Heart left ventricle (tissue), 13 donors: ENCODE measurements around the gene GAS5.

Experiments
- CTCF ChIP-seq, 12 donors: fragments of 200-600 bp; sonication (generic) in 4 of 12; IDR thresholded peaks; one replicate each; pipeline versions ENCODE4 v1.5.0 to v1.8.0; 2018 to 2022; ENCODE audit warnings: antibody characterized with exemption in 12 of 12, mild to moderate bottlenecking in 5 of 12
- POLR2A ChIP-seq, 2 donors: fragments of 450-650 bp; IDR thresholded peaks; one replicate each; pipeline ENCODE4 v1.6.1; 2017; ENCODE audit warnings: antibody characterized with exemption in 2 of 2, mild to moderate bottlenecking in 2 of 2, moderate library complexity in 2 of 2
- donor health status: ischemic (EF 13 %, LVEDD 7.1; RV severe dilation, severe dysfunction).
- donor health status: DM: no; HTN: yes; CAD: no.
- donor health status: DM: no; HTN: no; CAD: no.
- donor health status: ischemic (EF 25% LVEDD 6.9; RV normal size, moderate dysfunction).
- donor health status: ischemic (EF 25% LVEDD 5.7; RV mildly dilated, moderate dysfunction).
- donor health status: ischemic (EF 35%, LVEDD 5.7; RV mildly dilated, moderate dysfunction).
- donor health status: nonischemic (EF 11% LVEDD 7.7; RV severe dilation, severe dysfunction).
- donor health status: DM: yes; HTN: yes; CAD: no.
- donor health status: PGD.
- donor health status: ischemic (EF 29% LVEDD 5.4; RV normal size, mild dysfunction).
- donor health status: nonischemic (EF 23%, LVEDD 6.1; RV moderate dilation, normal function).

- no peak for TF ChIP-seq CTCF (IDR thresholded peaks at IDR 0.05)
- TF ChIP-seq POLR2A (IDR thresholded peaks at IDR 0.05) = no peak
Observed at GRCh38 chr1:173884701-173885100, 16.9 kb upstream of the GAS5 start.
